GM21515 (cell line): Measurements from ENCODE around the gene FCMR.

ENCODE experiments used
- ATAC-seq: cut with Tn5 transposase; IDR thresholded peaks from one replicate; pipeline ENCODE4 v1.9.1; 2021; ENCODE audit not compliant: unreplicated experiment

Gene FCMR

DNA sequence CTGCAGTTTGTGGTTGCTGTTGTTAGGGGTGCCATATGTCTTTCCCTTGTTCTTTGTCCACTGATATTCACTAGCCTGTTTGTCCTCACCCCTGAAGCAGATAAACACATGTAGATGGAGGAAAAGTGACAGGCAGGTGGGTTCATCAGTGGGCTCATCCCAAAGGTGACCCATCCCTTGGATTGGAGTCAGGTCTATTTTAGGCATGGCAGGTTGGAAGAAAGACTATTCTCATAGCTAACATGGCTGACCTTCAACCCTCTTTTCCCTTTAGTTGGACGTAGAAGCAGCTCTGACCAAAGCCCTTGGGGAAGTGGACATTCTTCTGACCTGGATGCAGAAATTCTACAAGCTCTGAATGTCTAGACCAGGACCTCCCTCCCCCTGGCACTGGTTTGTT is 19.0 kb downstream of the FCMR start:
- no peak for ATAC-seq

DNA sequence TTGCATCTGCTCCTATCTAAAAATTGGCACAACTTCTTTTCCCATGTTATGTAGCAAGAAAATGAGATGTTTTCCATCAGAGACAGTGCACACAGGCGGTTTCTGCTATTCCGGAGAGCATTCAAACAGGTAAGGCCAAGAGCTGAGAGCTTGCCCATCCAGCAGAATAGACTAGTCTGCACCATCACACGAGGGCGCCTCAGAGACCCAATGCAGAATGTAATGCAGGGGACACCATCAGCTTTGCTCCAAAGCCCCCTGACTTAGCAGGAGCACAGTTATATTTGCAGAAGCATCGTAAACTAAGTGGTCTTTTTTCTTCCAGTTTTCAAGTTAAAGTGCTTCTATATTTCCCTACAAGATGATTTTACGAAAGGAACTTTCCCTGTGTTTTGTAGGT is 19.8 kb downstream of the FCMR start:
- ATAC-seq = no peak

DNA sequence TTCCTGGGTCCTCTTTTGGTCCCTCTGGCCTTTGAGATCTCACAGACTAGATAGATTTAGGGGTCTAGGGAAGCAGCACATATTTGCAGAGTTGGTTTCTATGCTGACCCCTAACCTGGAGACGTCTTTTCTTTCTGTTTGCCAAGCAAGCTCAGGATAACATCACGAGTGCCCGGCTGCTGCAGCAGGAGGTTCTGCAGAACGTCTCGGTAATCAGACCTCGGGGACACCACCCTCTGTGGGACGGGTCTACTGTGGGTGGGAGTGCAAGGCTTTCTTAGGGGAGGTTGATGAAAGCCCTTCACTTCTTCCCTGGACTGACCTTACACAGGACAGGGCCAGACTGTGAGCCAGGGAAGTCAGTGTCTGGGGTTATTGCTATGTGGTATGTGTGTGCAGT is 21.6 kb downstream of the FCMR start:
- ATAC-seq = no peak

DNA sequence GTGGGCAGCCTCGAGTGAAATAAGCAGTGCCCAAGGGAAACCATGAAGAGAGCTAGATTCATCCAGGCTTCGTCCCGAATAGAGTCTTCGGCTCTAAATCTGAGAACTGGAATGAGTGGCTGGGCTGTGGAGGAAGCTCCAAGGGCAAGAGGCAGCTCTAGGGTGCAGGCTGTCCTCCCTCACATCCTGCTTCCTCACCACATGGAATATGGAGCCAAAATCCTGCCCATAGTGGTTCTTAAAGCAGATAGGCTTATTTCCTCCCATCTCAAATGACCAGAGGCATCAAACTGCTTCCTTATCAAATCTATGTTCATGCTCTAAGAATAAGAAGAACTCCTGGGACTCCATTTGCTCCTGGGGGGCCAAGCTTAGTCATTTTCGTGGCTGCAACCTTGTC is 22.0 kb downstream of the FCMR start:
- no peak for ATAC-seq

DNA sequence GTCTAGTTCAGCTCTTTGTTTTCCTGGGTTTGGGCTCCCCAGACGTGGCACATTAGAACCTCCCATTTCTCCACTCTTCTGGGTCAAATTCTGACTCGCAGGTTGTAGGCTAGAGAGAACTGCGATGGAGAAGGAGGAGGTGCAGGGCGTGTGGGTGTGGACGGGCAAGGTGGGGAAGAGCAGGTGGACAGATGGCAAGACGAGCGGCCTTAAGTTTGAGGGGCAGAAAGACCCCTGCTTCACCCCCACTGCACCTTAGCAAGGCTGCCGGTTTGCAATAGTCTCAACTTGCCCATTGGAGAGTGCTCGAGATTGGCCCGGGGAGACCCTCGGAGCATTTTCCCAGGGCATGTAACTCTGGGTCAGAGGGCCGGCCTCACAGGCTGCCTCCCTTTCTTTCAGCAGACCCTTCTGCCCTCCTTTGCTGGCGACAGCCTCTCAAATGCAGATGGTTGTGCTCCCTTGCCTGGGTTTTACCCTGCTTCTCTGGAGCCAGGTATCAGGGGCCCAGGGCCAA is 22.8 kb downstream of the FCMR start:
- ATAC-seq = no peak

DNA sequence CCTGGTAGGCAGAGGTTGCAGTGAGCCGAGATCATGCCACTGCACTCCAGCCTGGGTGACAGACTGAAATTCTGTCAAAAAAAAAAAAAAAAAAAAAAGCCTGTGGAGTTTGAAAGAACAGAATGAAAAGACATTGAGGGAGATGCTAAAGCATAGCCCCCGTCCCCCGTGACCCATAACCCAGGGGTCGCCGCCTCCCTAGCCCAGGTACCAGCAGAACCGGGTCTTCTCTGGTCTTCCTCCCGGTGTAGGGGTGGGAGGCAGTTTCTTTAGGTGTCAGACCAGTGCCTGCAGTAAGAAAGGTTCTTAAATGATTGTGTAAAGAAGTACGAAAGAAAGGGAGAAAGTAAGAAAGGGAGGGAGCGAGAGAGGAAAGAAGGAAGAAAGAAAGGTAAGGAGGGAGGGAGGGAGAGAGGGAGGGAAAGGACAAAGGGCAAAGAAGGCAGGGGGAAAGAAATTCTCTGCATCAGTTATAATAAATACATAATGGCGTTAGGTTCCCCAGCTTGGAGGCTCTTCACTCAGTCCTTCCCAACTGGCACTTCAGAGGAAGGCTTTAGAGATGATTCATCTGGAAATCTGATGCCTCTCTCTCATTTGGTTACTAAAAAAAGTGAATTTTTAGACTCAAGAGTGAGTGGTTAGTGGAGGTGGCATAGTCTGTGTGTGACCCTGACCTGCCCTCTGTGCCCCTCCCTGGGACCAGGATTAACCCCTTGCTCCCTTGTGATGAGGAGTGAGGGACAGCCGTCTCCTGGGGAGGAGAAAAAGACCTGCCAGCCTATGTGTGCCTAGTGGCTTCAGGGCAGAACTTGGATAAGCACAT is 23.4 kb downstream of the FCMR start:
- ATAC-seq = no peak

- no peak for ATAC-seq
Observed at GRCh38 chr1:206897175-206897574, 24.6 kb downstream of the FCMR start, which contains the start of gene IL24. Gene IL24 (plus strand): TSS chr1:206897443. CDS start chr1:206897833, 390 bp downstream.

GRCh38 chr1:206896261-206896660 is 25.5 kb downstream of the FCMR start:
- no peak for ATAC-seq

GRCh38 chr1:206895837-206896242 is 25.9 kb downstream of the FCMR start:
- no peak for ATAC-seq

- ATAC-seq = no peak
Observed at GRCh38 chr1:206895325-206895724, 26.4 kb downstream of the FCMR start.

DNA sequence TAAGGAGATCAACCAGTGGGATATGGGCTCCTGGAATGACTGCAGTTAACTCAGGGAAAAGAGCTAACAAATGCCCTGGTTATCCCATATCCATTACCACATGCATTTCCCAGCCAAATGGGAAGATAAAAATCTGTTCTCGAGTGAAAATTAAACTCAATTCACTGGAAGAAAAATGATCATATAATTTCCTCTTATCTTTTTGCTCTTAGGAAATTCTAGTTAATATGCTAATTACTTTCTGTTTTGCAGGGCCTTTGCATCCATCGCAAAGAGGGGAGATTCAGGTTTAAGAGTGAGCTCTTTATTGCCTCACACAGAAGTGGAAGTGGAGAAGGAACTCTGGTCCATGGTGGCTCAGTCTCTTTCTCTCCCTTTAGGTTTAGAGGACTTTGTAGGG is 28.4 kb downstream of the FCMR start:
- ATAC-seq = no peak

DNA sequence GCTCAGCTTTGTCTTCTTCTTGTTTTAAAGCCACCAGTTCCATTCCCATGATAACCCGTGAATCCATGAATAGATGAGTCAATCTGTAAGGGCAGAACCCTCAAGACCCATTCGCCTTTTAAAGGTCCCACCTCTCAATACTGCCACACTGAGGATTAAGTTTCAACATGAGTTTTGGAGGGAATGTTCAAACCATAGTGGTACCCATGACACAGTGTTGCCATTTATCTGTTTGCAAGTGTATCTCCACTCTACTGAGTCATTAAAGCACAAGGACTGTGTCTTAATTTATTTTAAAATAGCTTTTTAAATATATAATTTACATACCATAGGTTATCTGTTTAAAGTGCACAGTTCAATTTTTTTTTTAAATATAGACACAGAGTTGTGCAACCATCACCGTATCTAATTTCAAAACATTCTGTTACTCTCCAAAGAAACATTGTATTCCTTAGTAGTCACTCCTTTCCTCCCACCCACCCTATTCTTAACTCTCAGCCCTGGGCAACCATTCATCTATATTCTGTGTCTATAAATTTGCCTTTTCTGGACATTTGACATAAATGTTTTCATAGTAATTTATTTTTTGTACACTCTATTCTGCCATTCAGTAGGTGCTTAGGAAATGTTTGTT is 29.3 kb downstream of the FCMR start:
- no peak for ATAC-seq

GRCh38 chr1:206891412-206891811 is 30.3 kb downstream of the FCMR start:
- ATAC-seq = no peak

- ATAC-seq = no peak
Observed at GRCh38 chr1:206890125-206891060, 31.3 kb downstream of the FCMR start.

DNA sequence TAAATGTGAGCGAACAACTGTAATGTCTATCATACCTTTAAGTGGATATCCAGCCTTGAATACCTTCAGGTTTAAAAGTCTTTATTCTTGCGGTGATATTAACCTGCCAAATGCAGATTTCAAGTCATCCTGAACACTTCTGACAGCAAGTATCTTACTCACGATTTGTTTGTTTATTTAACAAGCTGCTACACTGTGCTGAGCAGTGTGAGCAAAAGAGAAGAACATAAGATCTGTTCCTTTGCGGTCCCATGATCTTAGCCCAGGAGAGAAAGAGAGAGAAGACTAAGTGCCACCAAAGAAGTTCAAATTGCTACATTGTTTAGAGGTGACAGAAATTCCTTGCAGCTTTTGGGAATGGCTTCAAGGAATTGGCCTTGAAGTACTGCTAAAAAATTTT is 34.0 kb downstream of the FCMR start:
- ATAC-seq = no peak

GRCh38 chr1:206886831-206887230 is 34.9 kb downstream of the FCMR start:
- no peak for ATAC-seq

DNA sequence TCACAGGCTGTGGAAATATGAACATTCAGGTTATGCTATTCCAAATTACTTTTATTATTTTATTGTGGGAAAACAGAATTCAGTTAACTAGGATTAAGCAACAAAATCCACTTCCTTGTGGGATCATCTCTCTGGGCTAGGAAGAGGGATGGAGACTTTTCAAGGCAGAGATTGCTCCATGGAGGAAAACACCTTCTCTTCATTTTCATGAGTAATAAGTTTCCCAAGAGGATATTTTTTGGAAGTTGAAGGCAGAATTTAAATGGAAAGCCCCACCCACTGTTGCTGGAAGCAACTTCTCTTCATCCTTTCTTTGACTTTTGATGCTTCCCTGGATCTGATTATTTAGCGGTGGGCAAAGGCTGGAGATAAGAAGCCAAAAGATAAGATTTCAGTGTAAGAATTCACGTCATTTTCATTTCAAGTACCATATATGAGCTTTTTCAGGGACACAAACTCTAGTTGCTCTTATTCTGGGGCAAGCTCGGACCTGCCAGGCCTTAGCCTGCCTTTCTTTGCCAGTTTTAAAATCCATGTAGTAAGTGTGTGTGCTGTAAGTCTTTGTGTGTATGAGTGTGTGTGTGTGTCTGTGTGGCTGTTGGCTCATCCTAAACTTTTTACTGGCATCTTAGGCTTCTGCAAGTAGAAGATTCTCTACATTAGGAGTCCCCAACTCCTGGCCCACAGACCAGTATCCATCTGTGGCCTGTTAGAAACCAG is 36.2 kb downstream of the FCMR start:
- no peak for ATAC-seq

DNA sequence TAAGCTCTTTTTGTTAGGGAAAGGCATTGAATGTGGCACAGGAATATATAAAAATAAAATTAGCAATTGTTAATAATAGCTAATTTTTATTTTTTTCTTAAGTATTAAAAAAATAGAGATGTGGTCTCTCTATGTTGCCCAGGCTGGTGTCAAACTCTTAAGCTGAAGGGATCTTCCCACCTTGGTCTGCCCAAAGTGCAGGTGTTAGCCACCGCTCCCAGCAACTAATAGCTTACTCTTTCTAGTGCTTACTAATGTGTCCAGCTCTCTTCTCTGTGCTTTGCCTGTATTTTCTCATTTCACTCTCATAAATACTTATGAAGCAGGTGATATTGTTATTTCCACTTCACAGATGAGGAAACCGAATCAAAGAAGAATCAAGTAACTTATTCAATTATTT is 37.9 kb downstream of the FCMR start:
- ATAC-seq = no peak

- ATAC-seq = no peak
Observed at GRCh38 chr1:206883160-206883559, 38.6 kb downstream of the FCMR start.

GRCh38 chr1:206882555-206882954 is 39.2 kb downstream of the FCMR start:
- ATAC-seq = no peak

GRCh38 chr1:206880314-206880713 is 41.4 kb downstream of the FCMR start:
- ATAC-seq = no peak
